ENCODE measurements around the gene HINT2. TPM values are rescaled to one million over a fixed set of nuclear protein-coding genes. Genes with fewer than 3 reads are reported as not detected.

HINT2 gene
- total and polyA plus RNA-seq, 5 experiments from 2014 or later = 25.4 to 87.9 (median 73.0) TPM

DNA sequence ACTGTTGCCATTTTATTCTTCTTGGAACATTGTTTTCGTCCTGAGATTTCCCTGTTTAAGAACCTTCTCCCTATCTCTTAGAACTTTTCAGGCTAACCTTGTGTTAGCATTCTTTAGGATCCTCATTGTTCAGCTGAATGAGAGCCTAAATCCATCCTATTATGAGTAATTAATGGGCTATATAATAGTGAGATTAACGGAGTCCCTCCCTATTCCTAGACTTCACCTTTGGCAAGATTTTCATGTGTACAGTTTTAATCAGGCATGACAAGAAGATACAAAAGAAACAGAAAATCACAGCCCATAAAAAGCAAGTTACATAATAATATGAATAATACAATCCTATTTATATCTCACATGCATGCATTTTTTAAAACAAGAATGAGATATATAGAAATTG, 51.7 kb downstream of the HINT2 start:
- Mint-ChIP-seq H3K4me1 (peaks cover 9 to 48% (median 31%) of the 10 kb centered on the region in 4 donors), H3K27ac (peak overlapping the region in 1 of 10 donors; percentile 36), H3K9me3 (no peaks in the 10 kb centered on the region), H3K27me3 (no peaks in the 10 kb centered on the region), H3K4me3 (no peak overlapping the region), H3K36me3 (peaks cover 0 to 17% (median 0%) of the 10 kb centered on the region in 3 donors)
- POLR2A ChIA-PET = interaction anchor here (0.8 kb wide), 1 partner anchor 13 kb away, joined by 3 read pairs; no protein-coding TSS in a partner anchor
- no peak for DNase-seq
- ATAC-seq = no peak

Other genes with a start within 250 kb of the HINT2 start
- 10 to 100 TPM; 43.5 to 44.4 TPM for gene TESK1, start 209.8 kb downstream of the HINT2 start, total RNA-seq
- gene TESK1, start 209.8 kb downstream of the HINT2 start, polyA plus RNA-seq = 1 to 10 TPM; 3.0 to 8.1 (median 4.8) TPM
- 1 to 10 TPM; 7.8 to 8.0 TPM for gene CD72, start 196.6 kb downstream of the HINT2 start, total RNA-seq
- 1 to 10 TPM in 1 of 3 donors, under 1 TPM in 2; 0.80 to 1.5 (median 0.91) TPM for gene CD72, start 196.6 kb downstream of the HINT2 start, polyA plus RNA-seq
- gene SIT1, start 164.1 kb downstream of the HINT2 start, total RNA-seq = 10 to 100 TPM; 24.2 to 25.4 TPM
- gene SIT1, start 164.1 kb downstream of the HINT2 start, polyA plus RNA-seq = 100 to 1,000 TPM in 1 of 3 donors, 10 to 100 TPM in 2; 82.2 to 128 (median 91.6) TPM
- gene RMRP, start 157.0 kb downstream of the HINT2 start, total RNA-seq = over 10,000 TPM; 14,495 to 21,271 TPM
- gene RMRP, start 157.0 kb downstream of the HINT2 start, polyA plus RNA-seq = 10 to 100 TPM in 1 of 3 donors, not detected in 2; 33.0 TPM
- 10 to 100 TPM; 13.8 to 16.6 TPM for gene CCDC107, start 156.8 kb downstream of the HINT2 start, total RNA-seq
- 10 to 100 TPM; 45.9 to 59.0 (median 51.5) TPM for gene CCDC107, start 156.8 kb downstream of the HINT2 start, polyA plus RNA-seq
- under 1 TPM in 1 of 2 experiments, not detected in 1; 0.29 TPM for gene ARHGEF39, start 149.8 kb downstream of the HINT2 start, total RNA-seq
- gene ARHGEF39, start 149.8 kb downstream of the HINT2 start, polyA plus RNA-seq = under 1 TPM; 0.13 to 0.25 (median 0.24) TPM
- gene CA9, start 141.1 kb downstream of the HINT2 start, total RNA-seq = not detected
- gene CA9, start 141.1 kb downstream of the HINT2 start, polyA plus RNA-seq = not detected
- gene TPM2, start 125.1 kb downstream of the HINT2 start, total RNA-seq = 10 to 100 TPM; 92.3 to 98.5 TPM
- gene TPM2, start 125.1 kb downstream of the HINT2 start, polyA plus RNA-seq = under 1 TPM in 1 of 3 donors, not detected in 2; 0.34 TPM
- gene TLN1, start 82.8 kb downstream of the HINT2 start, total RNA-seq = 100 to 1,000 TPM; 204 to 233 TPM
- 10 to 100 TPM; 32.9 to 88.9 (median 36.4) TPM for gene TLN1, start 82.8 kb downstream of the HINT2 start, polyA plus RNA-seq
- 10 to 100 TPM; 17.1 to 19.5 TPM for gene CREB3, start 82.4 kb downstream of the HINT2 start, total RNA-seq
- 10 to 100 TPM; 29.8 to 40.3 (median 33.1) TPM for gene CREB3, start 82.4 kb downstream of the HINT2 start, polyA plus RNA-seq
- gene GBA2, start 65.8 kb downstream of the HINT2 start, total RNA-seq = 10 to 100 TPM; 56.7 to 65.4 TPM
- 10 to 100 TPM; 14.8 to 28.3 (median 22.0) TPM for gene GBA2, start 65.8 kb downstream of the HINT2 start, polyA plus RNA-seq
- 10 to 100 TPM; 30.7 to 31.7 TPM for gene RGP1, start 65.8 kb downstream of the HINT2 start, total RNA-seq
- gene RGP1, start 65.8 kb downstream of the HINT2 start, polyA plus RNA-seq = 1 to 10 TPM; 6.8 to 9.6 (median 8.1) TPM
- 1 to 10 TPM in 1 of 2 experiments, under 1 TPM in 1; 0.88 to 1.7 TPM for gene MSMP, start 60.8 kb downstream of the HINT2 start, total RNA-seq
- 1 to 10 TPM in 1 of 3 donors, not detected in 2; 1.3 TPM for gene MSMP, start 60.8 kb downstream of the HINT2 start, polyA plus RNA-seq
- 10 to 100 TPM; 12.6 to 12.7 TPM for gene NPR2, start 23.5 kb downstream of the HINT2 start, total RNA-seq
- under 1 TPM; 0.20 to 0.94 (median 0.36) TPM for gene NPR2, start 23.5 kb downstream of the HINT2 start, polyA plus RNA-seq
- 1 to 10 TPM; 7.0 to 8.9 TPM for gene SPAG8, start 2.8 kb downstream of the HINT2 start, total RNA-seq
- gene SPAG8, start 2.8 kb downstream of the HINT2 start, polyA plus RNA-seq = 1 to 10 TPM in 2 of 3 donors, under 1 TPM in 1; 0.17 to 2.2 (median 1.7) TPM
- gene FAM221B, start 13.7 kb upstream of the HINT2 start, total RNA-seq = not detected
- gene FAM221B, start 13.7 kb upstream of the HINT2 start, polyA plus RNA-seq = not detected
- 10 to 100 TPM in 1 of 2 experiments, 1 to 10 TPM in 1; 8.8 to 10.2 TPM for gene TMEM8B, start 14.2 kb upstream of the HINT2 start, total RNA-seq
- 1 to 10 TPM; 1.5 to 2.4 (median 2.1) TPM for gene TMEM8B, start 14.2 kb upstream of the HINT2 start, polyA plus RNA-seq
- not detected for gene OR13J1, start 55.4 kb upstream of the HINT2 start, total RNA-seq
- gene OR13J1, start 55.4 kb upstream of the HINT2 start, polyA plus RNA-seq = not detected
- not detected for gene HRCT1, start 91.2 kb upstream of the HINT2 start, total RNA-seq
- gene HRCT1, start 91.2 kb upstream of the HINT2 start, polyA plus RNA-seq = not detected
- gene SPAAR, start 94.4 kb upstream of the HINT2 start, total RNA-seq = not detected
- not detected for gene SPAAR, start 94.4 kb upstream of the HINT2 start, polyA plus RNA-seq
- not detected for gene OR2S2, start 143.1 kb upstream of the HINT2 start, total RNA-seq
- not detected for gene OR2S2, start 143.1 kb upstream of the HINT2 start, polyA plus RNA-seq
- 10 to 100 TPM in 1 of 2 experiments, 1 to 10 TPM in 1; 9.8 to 12.1 TPM for gene RECK, start 221.9 kb upstream of the HINT2 start, total RNA-seq
- gene RECK, start 221.9 kb upstream of the HINT2 start, polyA plus RNA-seq = 10 to 100 TPM; 13.2 to 14.8 (median 13.5) TPM

Data from naive thymus-derived CD8-positive, alpha-beta T cell (primary cell).